IPS DF 4.7 (cell line): ENCODE measurements around the gene GALNT18.

ENCODE experiments used
- DNase-seq: peaks from one replicate; pipeline ENCODE4 v3.0.0-alpha.2; 2013; ENCODE audit warnings: low spot score; ENCODE audit errors: extremely low read depth

Gene GALNT18

DNA sequence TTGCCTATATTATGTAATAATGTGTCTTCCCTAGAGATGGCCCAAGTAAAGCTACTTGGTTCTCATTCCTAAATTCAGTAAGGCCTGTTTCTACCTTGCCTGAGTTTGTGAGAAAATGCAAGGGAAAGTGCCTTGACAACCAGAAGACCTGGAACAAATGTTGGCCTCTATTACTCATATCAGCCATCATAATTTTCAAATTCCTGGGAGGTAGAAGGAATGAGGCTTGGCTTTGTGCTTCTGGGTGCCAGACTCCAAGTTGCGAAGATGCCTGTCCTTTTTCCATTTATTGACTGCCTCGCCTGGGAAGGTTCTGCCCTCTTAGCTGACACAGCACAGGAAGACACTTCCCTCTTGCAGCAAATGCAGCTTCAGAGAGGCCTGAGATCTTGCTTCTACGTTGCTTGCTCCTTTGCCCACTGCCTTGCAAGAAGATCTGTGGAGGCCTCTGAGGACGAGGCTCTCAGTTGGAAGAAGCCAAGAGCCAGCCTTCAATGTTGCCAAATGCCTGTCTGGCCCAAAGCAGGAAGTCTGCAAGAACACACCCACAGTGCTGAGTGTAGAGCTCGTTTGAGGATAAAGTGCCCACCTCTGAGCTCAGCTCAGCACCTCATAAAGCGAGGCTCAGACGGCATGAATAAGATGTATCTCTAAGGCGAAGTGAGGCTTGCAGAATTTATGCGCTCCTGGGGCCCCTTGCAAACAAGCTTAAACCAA, 120.1 kb downstream of the GALNT18 start:
- DNase-seq, result no peak

DNA sequence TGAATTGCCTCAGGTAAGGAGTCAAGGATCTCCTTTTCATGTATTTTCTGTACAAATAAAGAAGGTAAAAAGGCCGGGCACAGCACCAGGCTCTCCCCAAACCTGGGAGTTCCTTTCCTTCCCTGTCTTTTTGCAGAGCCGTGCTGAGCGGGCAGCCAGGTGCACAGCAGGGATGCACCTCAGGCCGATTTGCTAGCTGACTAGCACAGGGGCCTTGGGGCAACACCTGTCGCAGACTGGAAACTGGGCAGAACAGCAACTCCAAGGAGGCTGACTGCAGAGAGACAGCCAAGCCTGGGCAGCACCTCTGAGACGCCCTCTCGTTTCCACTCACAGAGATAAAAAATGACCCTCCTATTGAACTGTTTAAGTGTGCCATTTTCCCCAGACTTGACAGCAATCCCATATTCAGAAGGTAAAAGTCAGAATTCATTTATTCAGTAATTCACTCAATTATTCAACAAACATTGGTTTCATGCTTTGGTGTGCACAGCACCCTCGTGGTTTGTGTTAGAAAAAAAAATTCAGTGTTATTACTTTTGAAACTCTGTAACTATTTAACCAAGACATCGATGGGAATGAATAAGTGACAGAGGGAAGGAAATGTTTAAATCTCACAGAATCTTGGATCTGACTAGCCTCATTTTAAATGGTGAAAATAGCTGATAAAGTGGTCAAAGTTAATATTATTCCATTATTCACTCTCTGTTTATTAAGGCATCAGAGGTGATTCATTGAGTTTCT, 120.9 kb downstream of the GALNT18 start:
- no peak for DNase-seq

DNA sequence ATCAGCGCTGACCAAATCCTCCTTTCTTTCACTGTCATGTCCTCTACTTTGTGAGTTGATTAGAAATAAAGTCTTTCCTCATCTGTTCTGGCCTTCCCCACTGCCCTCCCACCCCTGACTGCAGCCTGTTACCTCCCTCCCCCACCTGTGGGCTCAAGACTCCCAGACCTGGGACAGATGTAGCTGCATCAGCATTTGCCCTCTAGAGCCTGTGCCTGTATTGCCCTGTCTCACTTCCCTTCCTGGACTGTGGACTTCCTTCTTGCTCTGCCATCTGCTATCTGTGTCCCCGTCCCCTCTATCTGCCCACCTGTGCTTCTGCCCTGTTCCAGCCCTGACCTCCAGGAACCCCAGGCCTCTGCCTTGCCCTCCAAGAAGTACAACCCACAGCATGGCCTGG, 122.5 kb downstream of the GALNT18 start:
- no peak for DNase-seq

DNA sequence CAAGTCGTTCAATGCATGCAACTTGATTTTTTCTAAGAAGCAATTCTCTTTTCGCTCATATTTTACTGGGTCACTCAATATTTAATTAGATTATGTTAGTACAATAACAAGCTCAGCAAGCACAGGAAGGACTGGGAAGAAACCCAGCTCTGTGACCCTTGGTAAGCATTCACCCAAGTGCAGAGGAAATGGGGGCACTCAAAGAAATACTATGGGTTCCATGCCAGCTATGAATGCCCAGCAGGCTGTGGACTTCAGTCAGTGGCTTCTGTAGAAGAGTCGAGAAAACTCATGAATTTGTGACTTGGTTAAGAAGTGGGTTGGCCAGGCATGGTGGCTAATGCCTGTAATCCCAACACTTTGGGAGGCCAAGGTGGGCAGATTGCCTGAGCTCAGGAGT, 123.6 kb downstream of the GALNT18 start:
- no peak for DNase-seq

DNA sequence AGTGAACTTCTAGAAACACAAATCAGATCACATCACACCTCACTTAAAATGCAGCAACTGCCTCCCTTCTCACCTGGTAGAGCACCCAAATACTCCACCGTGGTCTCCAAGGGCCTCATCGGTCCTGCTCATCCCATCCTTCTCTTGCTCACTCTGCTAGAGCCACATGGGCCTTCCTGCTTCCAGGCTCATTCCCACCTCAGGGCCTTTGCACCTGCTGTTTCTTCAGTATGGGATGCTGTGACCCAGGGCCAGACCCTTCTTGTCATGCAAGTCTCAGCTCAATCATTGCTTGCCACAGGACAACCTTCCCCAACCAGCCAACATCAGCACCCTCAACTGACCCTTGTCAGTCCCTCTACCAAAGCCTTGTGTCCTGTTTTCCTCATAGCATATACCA, 124.9 kb downstream of the GALNT18 start:
- no peak for DNase-seq

DNA sequence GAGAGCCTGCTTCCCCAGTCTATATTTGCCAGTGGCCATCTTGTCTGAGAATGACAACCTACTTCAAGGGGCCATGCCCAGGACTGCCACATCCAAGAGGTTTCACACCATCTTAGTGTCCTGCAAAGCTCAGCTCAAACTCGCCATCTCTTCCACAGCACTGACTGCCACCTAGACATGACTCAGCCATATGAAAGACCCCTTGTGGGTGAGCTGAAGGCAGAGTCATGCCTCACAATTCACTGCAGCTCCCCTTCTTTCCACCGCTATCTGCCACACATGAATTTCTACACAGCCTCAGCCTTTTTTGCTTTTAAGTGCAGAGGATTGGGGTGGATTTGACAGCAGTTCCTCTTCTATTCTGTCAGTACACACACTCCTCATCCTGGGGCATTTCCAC, 127.5 kb downstream of the GALNT18 start:
- DNase-seq, result no peak

DNA sequence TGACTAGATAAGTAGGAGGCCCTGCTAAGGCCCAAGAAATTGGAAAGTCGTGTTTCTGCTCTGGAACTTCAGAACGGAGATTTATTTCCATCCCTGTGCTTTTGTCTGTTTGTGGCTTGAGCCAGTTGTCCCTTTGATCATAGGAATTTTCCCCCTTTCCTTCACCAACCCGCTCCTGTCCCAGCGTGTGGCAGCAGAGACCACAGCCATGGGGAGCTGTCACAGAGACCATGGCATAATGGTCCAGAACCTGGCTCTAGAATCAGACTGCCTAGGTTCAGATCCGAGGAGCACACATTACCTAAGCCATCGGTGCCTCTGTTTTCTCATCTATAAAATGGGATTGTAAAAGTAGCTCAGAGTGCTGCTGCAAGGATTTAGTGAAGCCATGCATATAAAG, 128.1 kb downstream of the GALNT18 start:
- no peak for DNase-seq

DNA sequence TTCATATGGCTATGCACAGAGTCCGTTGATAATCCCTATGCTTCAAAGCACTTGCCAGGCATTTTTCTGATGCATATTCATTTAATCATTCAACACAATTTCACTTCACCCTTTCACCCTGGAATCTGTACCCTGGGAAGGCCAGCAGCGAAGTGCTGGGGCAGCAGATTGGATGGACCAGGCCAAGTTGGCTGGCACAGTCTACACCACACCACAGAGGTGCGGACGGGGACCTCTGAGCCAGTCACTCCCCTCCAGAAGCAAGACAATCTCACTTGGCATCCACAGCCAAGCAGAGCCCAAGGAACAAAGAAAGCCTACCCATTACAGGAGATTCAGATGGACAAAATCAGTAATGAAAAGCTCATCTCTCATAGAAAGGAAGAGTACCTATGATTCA, 130.2 kb downstream of the GALNT18 start:
- DNase-seq, result no peak

DNA sequence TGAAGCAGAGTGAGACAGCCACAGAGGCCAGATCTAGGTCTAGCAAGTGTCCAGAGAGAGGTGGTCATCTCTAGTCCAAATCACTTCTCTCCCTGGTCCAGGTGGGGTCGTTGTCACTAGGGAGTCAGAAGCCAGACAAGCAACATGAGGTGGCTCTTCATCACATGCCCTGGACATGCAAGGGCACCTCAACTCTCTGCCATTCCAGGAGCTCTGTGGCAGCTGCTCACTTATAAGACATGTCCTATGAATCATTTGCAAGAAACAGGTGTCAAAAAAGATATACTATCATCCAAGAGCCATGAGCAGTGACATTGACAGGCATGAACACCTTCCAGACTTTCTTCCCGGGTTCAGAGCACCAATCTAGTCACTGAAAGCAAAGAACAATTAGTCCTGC, 130.8 kb downstream of the GALNT18 start:
- no peak for DNase-seq

DNA sequence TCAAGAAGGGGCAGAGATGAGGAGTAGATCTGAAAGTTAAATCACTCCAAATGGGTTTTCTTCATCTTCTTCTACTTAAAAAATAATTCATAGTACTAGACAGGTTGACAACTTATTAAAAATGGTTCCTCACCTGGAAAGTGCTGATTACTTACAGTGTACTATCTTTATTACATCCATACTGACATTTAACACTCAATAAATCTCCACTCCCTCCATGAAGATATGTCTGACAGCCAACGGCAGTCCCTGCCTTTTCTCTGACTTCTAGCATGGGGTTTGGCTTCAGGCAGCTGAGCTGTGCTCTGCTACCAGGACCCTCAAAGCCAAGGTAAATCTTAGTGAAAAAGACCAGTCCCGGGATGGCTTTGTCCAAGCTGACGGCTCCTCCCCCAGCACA, 135.4 kb downstream of the GALNT18 start:
- no peak for DNase-seq

DNA sequence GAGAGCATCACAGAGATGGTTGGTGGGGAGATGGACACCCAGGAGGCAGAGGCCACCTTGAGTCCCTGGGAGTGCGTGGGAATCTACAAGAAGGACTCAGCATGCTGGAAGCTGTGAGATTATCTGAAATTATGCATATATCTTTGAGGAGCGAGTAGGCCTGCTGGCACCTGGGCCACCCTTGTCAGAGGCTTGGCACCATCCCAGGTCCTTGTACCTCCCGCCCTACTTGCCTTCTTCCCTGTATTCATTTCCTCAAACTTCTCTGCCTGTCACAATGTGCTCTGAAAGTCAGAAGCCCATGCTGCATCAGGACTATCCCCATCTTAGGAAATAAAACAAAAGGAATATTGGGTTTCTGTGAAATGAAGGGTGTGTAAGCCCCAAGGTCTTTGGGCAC, 135.8 kb downstream of the GALNT18 start:
- DNase-seq, result no peak

DNA sequence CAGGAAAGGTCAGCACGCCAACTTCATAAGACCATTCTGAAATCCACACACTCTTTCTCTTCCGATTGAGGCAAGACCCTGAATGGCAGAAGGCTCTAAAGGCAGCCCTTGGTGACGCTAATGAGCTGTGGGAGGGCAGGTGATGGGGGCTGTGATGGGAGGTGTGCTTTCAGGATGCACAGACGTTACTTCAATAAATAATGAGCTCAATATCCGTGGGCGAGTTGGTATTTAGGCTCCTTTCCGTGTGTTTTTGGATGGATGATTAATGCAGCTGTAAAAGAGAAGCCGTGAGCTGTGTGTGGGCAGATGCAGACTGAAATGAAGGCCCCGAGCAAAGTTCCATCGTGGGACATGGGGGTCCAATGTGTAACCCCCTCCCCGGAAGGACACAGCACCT, 138.2 kb downstream of the GALNT18 start:
- no peak for DNase-seq

DNA sequence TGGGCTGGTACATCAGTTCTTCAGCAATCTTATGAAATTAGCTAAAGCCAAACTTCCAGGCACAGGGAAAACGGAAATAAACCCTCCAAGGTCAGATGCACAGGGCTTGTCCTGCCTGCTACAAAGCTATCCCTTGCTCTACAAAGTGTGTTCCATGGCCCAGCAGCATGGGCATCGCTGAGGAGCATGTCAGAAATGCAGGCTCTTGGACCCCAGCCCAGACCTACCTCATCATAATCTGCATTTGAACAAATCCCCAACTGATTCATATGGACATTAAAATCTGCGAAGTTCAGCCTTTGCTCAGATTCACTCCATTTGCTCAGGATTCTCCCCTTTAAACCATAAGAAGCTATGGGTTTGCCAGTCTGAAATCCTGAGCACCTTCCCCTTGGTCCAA, 139.1 kb downstream of the GALNT18 start:
- DNase-seq, result no peak

DNA sequence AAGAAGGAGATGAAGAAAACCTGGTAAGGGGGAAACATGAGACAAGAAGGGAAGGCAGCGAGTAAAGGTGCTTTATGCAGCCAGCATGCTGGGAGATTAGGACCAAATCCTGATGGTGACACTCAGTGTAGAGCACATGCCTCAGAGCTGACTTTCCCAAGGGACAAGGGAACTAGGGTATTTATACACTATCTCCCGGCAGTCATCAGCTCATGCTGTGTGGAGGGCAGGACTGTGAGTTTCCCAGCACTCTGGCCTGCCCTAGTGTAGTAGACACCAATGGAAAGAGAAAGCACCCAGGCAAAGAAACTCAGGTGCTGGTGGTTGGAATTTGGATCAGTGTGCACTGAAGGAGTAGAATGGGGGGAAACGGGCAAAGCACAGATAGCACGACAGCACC, 140.4 kb downstream of the GALNT18 start:
- no peak for DNase-seq

DNA sequence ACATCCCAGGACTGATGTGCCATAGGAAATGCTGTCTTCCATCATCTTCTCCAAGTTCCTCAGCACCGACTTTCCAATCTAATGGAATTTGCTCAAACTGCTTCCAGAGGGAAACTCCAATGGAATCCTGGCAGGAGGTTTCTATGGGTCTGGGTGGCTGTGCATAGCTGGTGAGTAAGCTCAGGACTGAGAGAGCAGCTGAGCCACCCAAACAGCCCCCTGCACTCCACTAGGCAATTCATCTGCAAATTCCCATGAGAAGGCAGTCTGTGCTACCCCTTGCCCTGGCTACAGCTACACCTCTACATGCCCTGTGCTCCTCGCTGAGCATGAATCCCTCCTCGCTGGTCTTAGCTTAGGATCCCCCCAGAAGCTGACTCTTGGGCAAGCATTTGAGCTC, 140.8 kb downstream of the GALNT18 start:
- no peak for DNase-seq

DNA sequence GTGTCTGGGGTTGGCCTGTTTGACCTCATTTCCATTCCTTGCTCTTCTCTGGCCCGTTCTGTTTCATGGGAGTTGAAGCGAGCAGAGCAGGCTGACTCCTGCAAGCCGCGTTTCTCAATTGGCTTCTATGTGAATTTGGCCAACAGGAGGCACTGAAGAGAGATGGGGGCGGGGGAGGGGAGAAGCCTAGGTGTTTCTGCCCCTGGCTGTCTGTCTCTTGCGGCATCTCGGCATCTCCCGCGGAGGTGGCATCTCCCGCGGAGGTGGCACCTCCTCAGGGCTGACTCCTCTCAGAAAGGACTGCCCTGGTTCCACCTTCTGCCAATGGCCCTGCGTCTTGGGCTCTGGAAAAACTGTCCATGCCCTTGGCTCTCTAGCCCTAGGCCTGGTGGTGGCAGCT, 143.1 kb downstream of the GALNT18 start:
- DNase-seq, result peak; percentile 5

DNA sequence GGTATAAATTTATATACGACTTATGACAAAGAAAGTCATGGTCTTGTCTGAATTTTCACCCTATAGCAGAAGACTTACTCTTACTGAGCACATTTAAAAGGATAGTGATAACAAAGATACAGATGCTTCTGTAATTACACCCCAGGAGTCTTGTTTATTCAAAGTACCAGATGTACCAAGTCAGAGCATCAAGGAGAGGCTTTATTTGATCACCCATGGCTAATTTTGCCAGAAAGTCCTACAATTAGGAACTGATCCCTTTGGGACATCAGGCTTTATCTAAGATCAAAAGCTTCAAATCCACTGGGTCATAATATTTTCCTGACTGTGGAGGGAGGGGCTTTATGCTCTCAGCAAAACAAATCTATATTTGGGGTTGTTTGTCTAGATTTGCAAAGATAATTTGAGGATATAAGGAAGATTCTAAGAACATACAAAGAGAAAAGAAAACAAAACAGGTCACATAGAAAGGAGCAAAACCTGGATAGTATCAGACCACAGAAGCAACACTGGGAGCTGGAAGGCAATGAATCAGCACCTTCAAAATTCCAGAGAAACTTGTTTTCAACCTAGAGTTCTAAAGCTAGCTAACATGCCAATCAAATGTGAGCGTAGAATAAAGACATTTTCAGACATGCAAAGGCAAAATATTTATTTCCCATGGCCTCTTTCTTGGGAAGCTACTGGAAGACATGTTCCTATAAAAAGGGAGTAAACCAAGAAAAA, 143.9 kb downstream of the GALNT18 start:
- DNase-seq, result no peak

DNA sequence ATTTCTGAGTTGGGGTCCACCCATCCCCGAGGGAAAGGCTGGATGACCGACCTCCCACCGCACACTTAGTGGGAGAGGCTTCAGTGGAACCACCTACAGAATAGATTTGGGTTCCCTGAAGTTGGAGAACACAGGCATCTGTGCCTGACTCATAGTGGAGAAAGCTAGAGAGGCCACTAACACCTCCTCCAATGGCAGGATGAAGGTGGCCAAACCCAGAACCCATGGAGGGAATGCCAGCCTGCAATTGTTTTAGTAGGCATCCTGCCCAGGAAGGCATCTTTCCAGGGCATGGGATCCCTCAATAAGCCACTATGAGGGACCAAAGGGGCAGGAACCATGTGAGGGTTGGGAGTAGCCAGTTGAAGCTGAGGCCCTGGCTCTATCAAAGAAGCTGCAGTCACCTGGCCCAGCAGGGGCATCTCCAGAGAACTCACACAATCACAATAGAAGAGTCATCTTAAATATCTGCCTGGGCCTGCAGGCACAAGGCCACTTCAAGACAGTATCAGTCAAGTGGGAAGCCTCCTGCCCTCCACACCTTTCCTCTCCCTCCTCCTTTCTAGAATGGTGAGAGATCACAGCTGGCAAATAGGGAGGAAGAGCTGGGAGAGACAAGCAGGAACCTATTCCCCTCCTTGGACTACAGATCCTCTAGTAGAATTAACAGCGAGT, 144.7 kb downstream of the GALNT18 start:
- no peak for DNase-seq

DNA sequence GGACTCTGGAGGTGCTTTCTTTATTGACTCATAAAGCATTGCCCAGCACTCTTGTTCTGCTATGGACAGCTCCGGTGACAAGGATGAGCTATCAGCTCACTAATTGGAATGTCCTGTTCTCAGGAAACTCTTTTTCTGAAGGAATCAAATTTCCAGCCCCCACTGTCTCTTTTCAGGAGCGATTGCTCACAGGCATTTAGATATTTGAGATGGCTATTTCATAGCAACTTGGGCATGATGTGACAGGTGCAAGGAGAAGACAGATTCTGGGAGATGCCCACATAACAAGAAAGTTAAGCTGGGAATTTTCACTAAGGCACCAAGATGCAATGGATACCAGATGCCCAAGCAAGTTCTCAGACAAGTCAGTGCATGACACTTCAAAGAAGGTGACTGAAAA, 145.3 kb downstream of the GALNT18 start:
- no peak for DNase-seq

DNA sequence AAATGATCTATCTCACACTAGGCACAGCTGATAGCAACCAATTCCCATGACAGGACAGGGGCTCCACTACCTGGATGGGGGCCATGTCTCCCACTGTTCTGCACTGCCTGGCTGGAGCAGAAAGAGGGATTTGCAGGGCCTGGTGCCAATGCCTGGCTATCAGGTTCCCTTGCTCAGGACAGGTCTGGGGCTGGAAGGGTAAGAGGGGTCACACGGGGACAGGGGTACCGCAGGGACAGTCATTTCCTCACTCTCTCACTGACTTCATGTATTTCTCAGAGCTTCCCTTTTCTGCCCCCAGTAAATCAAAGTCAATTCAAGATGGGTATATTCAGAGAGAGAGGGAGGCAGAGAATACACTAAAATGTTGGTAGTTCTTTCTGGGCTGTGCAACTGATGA, 149.7 kb downstream of the GALNT18 start:
- no peak for DNase-seq

DNA sequence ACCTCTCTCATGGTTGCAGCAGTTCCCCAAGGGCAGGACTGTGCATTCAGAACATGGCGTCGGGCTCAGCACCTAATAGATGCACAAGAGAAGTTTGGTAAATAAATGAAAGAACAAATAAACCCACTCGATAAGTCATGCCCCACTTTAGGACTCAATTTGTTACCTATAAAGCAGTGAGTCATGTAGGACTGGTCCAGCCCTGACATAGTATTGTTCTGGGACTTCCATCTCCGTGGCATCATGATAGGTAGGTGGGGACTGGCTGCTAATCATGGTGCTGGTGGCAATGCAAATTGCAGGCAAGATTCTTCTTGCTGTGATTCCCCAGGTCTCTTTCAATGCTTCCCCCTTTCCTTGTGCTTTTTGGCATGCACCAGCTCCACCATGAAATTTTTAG, 150.6 kb downstream of the GALNT18 start:
- no peak for DNase-seq

DNA sequence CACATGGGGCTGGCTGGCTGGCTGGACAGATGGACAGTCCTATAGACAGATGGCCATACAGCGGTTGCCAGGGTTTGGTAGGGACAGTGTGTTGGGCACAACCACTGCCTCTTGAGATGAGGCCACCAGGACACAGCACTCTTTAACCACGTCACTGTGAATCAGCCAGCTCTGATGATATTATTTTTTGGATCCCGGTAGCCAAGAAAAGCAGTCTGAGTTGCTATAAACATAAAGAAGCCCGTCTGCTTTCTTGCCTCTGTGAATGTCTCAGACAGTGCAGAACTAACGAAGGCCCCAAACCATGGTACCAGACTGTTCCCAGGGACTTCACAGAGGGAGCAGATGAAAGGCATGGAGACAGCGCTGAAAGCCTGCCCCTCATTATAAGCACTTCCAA, 152.9 kb downstream of the GALNT18 start:
- no peak for DNase-seq
